Activated T-helper 1 cell treated with anti-CD3 and anti-CD28 coated beads, Interleukin-2, amount 50 U/mL, for 16 hours (primary cell): ENCODE results near the gene PTPN4.
"Not testable (repeated sequence)": the region's sequence is repeated elsewhere in the genome, so short reads cannot be mapped to it uniquely, and the experiment has no call there.

Experiments
- DNase-seq, 2 donors: peaks; one replicate each; pipeline ENCODE4 v3.0.0-alpha.2; 2020; ENCODE audit warnings: low read depth in 1 of 2, low spot score in 1 of 2

PTPN4 gene

GRCh38 chr2:119764832-119765231 lies 5.1 kb downstream of the PTPN4 start:
- DNase-seq: no peak

- no peak for DNase-seq
These were observed 5.8 kb downstream of the PTPN4 start for GRCh38 chr2:119765433-119766002.

GRCh38 chr2:119766944-119767343 lies 7.2 kb downstream of the PTPN4 start:
- no peak for DNase-seq

GRCh38 chr2:119768742-119769141 lies 9.0 kb downstream of the PTPN4 start:
- no peak for DNase-seq

DNA sequence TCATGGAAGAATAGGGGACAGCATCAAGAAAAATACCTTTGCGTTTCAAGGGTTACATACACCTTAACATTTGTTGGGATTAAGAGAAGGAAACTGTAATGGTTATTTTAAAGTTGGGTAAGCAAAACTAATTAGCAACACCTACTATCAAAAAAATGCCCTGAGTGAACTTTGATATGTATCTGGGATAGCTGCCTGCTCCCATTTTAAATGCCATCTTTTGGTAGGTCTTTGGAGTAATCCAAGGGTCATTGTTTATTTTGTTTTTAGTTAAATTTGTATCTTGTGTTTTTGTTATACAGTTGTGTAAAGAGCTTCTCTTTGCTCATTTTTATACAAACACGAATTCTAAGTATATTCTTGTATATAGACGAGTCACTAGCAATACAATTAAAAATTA lies 9.9 kb downstream of the PTPN4 start:
- no peak for DNase-seq

- DNase-seq: no peak
These were observed 11.6 kb downstream of the PTPN4 start for GRCh38 chr2:119771331-119771730.

DNA sequence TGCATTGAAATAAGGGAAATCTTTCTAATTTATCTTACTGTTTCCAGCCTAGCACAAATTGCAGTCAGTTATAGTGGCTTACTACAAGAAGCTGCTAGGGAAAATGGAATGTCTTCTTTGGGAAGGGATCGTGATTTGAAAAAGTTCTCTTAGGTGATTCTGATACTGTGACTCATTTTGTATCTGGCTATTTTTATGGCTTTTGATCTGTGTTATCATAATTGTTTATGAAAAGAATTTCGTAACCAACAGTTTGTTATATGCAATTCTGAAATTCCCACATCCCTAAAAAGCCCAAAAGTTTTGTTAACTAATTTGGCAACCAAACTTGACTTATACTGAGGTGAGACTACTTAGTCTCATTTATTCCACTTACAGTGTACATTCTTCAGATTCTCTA lies 12.4 kb downstream of the PTPN4 start:
- DNase-seq: no peak

DNA sequence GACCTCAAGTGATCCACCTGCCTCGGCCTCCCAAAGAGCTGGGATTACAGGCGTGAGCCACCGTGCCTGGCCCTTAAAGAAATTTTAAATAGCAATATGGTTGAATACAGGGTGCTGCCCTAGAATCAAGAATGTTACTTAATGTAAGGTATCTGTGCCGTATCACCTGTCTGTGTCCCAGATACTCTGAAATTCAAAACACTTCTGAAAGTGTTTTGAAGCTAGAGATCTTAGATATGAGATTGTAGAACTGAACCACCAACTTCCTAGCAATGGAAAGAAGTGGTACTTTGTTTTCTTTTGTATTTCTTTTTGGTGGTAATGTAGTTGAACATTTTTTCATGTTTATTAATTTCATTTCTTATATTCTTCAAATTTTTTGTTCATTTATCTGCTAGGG lies 13.0 kb downstream of the PTPN4 start:
- DNase-seq: no peak

DNA sequence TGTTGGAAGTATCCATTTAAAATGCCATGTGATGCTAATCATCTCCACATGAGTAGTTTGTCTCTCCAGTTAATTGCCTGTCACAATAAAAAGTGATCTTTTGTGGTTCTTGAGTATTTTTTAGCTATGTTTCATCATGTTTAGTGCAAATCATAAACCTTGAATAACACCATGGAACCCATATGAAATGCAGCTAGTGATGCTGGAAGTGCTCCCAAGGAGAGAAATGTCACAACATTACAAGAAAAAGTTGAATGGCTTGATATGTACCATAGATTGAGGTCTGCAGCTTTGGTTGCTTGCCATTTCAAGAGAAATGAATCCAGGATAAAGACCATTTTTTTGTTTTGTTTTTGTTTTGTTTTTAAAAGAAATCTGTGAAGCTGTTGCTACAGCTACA lies 14.3 kb downstream of the PTPN4 start:
- DNase-seq: no peak

DNA sequence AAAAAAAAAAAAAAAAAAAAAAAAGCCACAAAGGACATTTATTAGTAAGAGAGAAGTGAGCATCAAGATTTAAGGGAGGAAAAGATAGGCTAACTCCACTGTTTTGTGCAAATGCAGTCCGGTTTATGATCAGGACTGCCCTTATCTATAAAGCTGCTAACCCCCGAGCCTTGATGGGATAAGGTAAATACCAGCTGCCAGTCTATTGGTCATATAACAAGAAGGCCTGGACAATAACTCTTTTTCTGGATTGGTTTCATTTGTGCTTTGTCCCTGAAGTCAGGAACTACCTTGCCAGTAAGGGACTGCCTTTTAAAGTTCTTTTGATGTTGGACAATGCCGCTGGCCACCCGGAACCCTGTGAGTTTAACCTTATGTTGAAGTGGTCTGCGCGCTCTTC lies 15.4 kb downstream of the PTPN4 start:
- DNase-seq: no peak

DNA sequence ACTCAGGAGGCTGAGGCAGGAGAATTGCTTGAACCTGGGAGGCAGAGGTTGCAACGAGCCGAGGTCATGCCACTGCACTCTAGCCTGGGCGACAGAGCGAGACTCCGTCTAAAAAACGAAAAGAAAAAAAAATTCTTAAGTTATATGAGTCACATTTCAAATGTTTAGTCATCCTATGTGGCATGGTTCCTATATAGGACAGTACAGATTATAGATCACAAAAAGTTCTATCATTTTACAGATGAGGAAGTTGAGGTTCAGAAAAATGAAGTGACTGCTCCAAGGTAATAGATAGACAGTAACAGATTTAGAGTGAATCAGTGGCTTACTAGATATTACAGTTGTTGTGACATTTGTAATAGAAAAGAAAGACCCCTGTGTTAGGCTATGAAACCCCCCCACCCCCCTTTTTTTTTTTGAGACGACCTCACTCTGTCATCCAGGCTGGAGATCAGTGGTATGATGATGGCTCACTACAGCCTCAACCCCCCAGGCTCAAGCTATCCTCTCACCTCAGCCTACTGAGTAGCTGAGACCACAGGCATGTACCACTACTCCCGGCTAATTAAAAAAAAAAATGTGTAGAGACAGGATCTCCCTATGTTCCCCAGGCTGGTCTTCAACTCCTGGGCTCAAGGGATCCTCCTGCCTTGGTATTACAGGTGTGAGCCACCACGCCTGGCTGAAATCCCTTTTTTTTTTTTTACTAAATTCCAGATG lies 22.7 kb downstream of the PTPN4 start:
- no peak for DNase-seq

- no peak for DNase-seq
These were observed 25.2 kb downstream of the PTPN4 start for GRCh38 chr2:119784876-119785275.

DNA sequence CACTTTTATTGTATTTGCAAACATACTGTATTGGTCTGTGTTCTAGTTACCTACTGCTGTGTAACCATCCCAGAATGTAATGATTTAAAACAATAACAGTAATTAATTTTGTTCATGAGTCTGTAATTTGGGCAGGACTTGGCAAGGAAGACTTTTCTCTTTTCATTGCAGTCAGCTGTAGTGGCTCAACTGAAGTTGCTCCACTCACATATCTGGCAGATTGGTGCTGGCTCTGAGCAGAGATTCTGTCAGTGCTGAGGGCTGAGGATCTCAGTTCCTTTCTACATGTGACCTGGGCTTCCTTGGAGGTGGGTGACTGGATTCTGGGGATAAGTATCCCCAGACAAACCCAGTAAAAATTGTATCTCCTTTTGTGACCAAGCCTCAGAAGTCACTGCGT lies 26.6 kb downstream of the PTPN4 start:
- no peak for DNase-seq

DNA sequence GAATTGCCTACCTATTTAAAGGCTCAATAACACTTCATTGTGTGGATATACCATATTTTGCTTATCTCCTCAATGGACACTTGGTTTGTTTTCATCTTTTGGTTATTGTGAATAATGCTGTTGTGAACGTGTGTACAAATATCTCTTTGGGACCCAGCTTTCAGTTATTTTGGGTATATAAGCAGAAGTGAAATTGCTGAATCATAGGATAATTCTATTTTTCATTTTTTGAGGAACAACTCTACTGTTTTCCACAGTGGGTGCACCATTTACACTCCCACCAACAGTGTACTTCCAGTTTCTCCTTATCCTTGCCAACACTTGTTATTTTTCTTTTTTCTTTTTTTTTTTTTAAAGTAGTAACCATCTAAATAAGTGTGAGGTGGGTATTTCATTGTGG lies 29.0 kb downstream of the PTPN4 start:
- DNase-seq: no peak

GRCh38 chr2:119790466-119790865 lies 30.7 kb downstream of the PTPN4 start:
- no peak for DNase-seq

DNA sequence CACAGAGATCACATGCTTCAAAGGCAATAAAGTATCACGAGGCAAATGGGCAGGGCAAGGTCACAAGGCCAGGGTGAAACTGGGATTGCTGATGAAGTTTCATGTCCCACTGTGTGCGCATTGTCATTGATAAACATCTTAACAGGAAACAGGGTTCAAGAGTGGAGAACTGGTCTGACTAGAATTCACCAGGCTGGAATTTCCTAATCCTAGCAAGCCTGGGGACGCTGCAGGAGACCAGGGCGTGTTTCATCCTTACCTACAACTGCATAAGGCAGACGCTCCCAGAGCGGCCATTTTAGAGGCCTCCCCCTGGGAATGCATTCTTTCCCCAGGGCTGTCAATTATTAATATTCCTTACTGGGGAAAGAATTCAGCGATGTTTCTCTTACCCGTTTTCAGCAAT lies 33.2 kb downstream of the PTPN4 start:
- DNase-seq: no peak

DNA sequence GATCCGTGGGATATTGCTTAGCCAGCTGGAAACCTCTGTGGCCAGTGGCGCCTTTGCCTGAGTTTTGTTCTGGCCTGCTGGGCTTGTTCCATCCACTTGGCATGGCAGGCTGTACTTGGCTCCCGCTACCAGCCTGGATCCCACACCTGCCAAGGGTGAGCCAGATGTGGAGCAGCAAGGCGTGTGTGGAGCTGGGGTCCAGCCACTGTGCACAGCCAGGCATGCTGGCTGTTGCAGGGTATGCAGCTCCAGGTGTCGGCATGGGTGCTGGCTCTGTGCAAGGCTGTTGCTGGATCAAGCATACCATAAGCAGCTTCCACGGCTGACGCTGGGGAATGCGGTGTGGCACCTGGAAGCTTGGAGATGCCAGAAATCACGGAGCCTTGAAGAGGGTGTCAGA lies 34.5 kb downstream of the PTPN4 start:
- DNase-seq: no peak

DNA sequence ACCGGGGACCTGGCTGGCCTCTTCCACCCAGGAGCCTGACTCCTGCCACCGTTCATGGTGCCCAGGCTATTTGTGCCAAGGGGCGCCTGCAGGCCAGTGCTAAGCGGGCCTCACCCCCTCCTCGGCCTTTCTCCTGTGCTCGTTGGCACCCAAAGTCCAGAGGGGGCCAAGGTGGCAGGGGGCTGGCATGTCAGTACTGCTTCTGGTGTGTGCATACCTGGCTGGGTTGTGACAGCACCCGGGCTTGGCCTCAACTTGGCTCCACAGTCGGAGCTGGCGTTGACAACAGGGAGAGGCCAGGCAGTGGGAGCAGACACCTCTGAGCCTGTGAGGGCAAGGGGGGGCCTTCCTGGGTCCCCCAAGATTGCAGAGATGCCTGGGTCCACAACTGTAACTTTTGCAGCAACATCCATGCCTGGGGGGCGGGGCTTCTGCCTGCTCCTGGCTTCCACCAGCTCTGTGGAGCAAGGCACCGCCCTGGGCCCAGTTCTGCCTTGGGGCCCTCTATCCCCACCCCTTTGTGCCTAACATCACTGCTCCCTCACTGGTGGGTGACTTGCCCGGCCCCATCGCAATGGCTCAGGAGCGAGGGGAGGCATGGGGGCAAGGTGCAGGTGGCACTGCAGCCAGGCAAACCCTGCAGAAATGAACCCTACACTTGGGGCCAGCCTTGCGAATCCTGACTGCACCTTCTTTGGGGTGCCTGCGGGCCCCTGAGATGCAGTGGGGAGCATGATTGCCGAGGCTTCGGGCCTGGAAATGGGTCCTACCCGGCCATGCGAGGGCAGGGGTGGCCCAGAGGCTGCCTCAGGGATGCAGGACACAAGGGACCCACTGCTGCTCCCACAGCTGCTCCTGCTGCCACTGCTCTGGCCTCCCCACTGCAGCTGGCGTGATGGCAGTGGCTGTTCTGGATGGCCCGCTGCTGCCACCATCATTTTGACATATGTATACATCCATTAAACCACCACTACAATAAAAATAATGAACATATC lies 35.9 kb downstream of the PTPN4 start:
- DNase-seq: no peak

DNA sequence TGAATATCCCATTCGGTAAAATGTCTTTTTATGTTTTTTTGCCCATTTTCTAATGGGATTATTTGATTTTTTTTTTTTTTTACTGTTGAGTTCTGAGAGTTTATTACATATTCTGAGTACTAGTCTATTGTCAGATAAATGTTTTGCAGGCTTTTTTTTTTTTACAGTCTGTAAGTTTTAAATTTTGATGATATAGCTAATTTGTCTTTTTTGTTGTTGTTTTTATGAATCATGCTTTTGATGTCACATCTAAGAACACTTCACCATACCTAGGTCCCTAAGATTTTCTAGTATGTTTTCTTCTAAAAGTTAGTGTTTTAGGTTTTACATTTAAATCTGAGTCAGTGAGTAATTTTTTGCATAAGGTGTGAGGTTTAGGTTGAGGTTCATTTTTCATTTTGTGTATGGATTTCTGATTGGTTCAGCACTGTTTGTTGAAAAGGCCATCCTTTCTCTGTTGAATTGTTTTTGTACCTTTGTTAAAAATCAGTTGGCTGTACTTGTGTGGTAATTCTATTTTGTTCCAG lies 40.7 kb downstream of the PTPN4 start:
- DNase-seq: no peak

DNA sequence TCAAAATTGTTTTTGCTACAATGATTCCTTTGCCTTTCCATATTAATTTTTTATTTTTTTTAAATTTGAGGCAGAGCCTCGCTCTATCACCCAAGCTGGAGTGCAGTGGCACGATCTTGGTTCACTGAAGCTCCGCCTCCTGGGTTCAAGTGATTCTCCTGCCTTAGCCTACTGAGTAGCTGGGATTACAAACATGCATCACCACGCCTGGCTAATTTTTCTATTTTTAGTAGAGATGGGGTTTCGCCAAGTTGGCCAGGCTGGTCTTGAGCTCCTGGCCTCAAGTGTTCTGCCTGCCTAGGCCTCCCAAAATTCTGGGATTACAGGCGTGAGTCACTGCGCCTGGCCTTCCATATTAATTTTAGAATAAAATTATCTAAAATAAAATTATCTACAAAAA lies 41.3 kb downstream of the PTPN4 start:
- DNase-seq: no peak

- DNase-seq: not testable (repeated sequence)
These were observed 42.3 kb downstream of the PTPN4 start for GRCh38 chr2:119801989-119802388.

GRCh38 chr2:119803101-119803500 lies 43.4 kb downstream of the PTPN4 start:
- DNase-seq: no peak
